Keratinocyte (primary cell): ENCODE results near the gene MED12L. TPM values are rescaled to one million over a fixed set of nuclear protein-coding genes. Genes with fewer than 3 reads are reported as not detected.

Source experiments
- DNase-seq: peaks from one replicate; pipeline ENCODE4 v3.0.0-alpha.2; 2011; ENCODE audit warnings: low read depth, missing footprints, low spot score
- FAIRE-seq: peaks from 2 replicates; lab custom pipeline; 2011; peaks lifted over from hg19 to GRCh38; lab: Jason Lieb, UNC
- H2AFZ ChIP-seq: 2 replicates; pipeline ENCODE4 v1.6.0; 2012; ENCODE audit warnings: low read length, control low read depth, inconsistent platforms; ENCODE audit not compliant: control insufficient read depth
- H3K27ac ChIP-seq: 2 replicates; pipeline ENCODE4 v1.5.1; 2011; ENCODE audit warnings: low read length; ENCODE audit not compliant: control insufficient read depth, insufficient read depth
- H3K27me3 ChIP-seq: 3 replicates; pipeline ENCODE4 v1.6.0; 2011; ENCODE audit warnings: low read length; ENCODE audit not compliant: control insufficient read depth, insufficient read depth; ENCODE audit errors: extremely low read depth
- H3K36me3 ChIP-seq, 2 experiments: 2 replicates in 1 of 2; 3 replicates in 1 of 2; pipeline ENCODE4 v1.5.1; 2011; ENCODE audit warnings: low read length in 2 of 2, mild to moderate bottlenecking in 1 of 2; ENCODE audit not compliant: control insufficient read depth in 2 of 2, insufficient read depth in 2 of 2; ENCODE audit errors: extremely low read depth in 1 of 2
- H3K4me1 ChIP-seq: 3 replicates; pipeline ENCODE4 v1.5.1; 2011; ENCODE audit warnings: low read length; ENCODE audit not compliant: control insufficient read depth, insufficient read depth; ENCODE audit errors: extremely low read depth
- H3K4me2 ChIP-seq: 3 replicates; pipeline ENCODE4 v1.6.0; 2011; ENCODE audit warnings: low read depth, low read length; ENCODE audit not compliant: control insufficient read depth, insufficient read depth; ENCODE audit errors: extremely low read depth
- H3K4me3 ChIP-seq, 3 experiments: fragments of 200-600 bp in 1 of 3; sonication (generic) in 1 of 3; 2 replicates in 2 of 3; 3 replicates in 1 of 3; pipeline ENCODE4 v1.5.1; 2011 to 2016; ENCODE audit warnings: low read length in 3 of 3, mild to moderate bottlenecking in 3 of 3, control low read depth in 2 of 3, inconsistent platforms in 1 of 3, low read depth in 1 of 3, mixed read lengths in 1 of 3, mixed run types in 1 of 3, moderate library complexity in 1 of 3; ENCODE audit not compliant: control insufficient read depth in 2 of 3, insufficient read depth in 2 of 3; ENCODE audit errors: extremely low read depth in 1 of 3
- H3K79me2 ChIP-seq: 2 replicates; pipeline ENCODE4 v1.6.0; 2012; ENCODE audit warnings: low read length; ENCODE audit not compliant: control insufficient read depth, insufficient read depth
- H3K9ac ChIP-seq: 3 replicates; pipeline ENCODE4 v1.6.0; 2011; ENCODE audit warnings: low read length; ENCODE audit not compliant: control insufficient read depth, insufficient read depth; ENCODE audit errors: extremely low read depth
- H3K9me1 ChIP-seq: 3 replicates; pipeline ENCODE4 v1.6.0; 2011; ENCODE audit warnings: low read length; ENCODE audit not compliant: control insufficient read depth, insufficient read depth; ENCODE audit errors: extremely low read depth
- H3K9me3 ChIP-seq: 2 replicates; pipeline ENCODE4 v1.5.1; 2012; ENCODE audit warnings: low read depth, low read length; ENCODE audit not compliant: control insufficient read depth
- H4K20me1 ChIP-seq: 3 replicates; pipeline ENCODE4 v1.6.0; 2011; ENCODE audit warnings: low read length; ENCODE audit not compliant: control insufficient read depth, insufficient read depth; ENCODE audit errors: extremely low read depth
- EZH2 ChIP-seq: IDR thresholded peaks from one replicate; pipeline ENCODE4 v1.6.1; 2012; ENCODE audit warnings: inconsistent platforms, mild to moderate bottlenecking, low read length, moderate library complexity
- dilution Hi-C: fragments of 300-500 bp; cut with MboI; formaldehyde crosslinking; loops from one replicate; pipeline ENCODE4 v1.7.0; 2020; ENCODE audit warnings: low sequenced_read_pairs; ENCODE audit not compliant: extremely low pct_ligation_motif_present
- polyA plus RNA-seq, 5 experiments: library from polyadenylated mRNA; depleted of rRNA in 3 of 5; stranded (reverse) in 3 of 5; stranded (forward) in 1 of 5; unstranded in 1 of 5; fragments of >200 nt; gene quantifications; 1 replicate in 1 of 5; 2 replicates in 3 of 5; 3 replicates in 1 of 5; pipeline versions ENCODE4 v1.2.1 to v1.2.3, GENCODE V29; 2011 to 2012; ENCODE audit warnings: missing spikeins in 2 of 5, low read depth in 1 of 5, low replicate concordance in 1 of 5
- TF ChIP-seq, protein P1 (sequence below), 3 experiments: IDR thresholded peaks in 1 of 3; conservative IDR thresholded peaks in 1 of 3; optimal IDR thresholded peaks in 1 of 3; 2 replicates in 2 of 3; 3 replicates in 1 of 3; pipeline versions ENCODE3 to v1.5.1; 2011; ENCODE audit warnings: low read length in 3 of 3, mild to moderate bottlenecking in 3 of 3, moderate library complexity in 2 of 3, control low read depth in 1 of 3, inconsistent platforms in 1 of 3; ENCODE audit not compliant: insufficient read depth in 2 of 3; ENCODE audit errors: extremely low read depth in 1 of 3

MED12L gene
- polyA plus RNA-seq, 1 donor (not counting 4 experiments of a cell fraction or from before 2014, with no cell fraction given) = 0.04 TPM

DNA sequence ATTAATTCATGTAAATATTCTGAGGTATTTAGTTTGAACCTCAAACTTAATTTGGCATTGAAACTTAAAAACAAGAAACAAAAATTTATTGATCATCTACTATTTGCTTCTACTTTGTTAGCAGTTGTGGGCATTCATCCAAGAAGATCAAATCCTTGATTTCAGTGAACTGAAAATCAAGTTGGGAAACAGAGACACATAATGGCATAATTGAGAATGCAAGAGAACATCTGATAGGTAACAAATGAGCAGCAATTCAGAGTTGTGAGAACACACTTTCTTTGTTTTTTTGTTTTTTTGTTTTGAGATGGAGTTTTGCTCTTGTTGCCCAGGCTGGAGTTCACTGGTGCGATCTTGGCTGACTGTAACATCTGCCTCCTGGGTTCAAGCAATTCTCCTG, 33.9 kb upstream of the MED12L start:
- H3K4me1 ChIP-seq = no peaks in the 10 kb centered on the region
- no peak overlapping the region for H2AFZ ChIP-seq
- dilution Hi-C loops = no loop called here
- no peaks in the 10 kb centered on the region for H3K27me3 ChIP-seq
- H3K9me3 ChIP-seq = no peaks in the 10 kb centered on the region
- FAIRE-seq (no peak), DNase-seq (no peak)
- no peaks in the 10 kb centered on the region for H3K79me2 ChIP-seq
- H3K9me1 ChIP-seq = no peaks in the 10 kb centered on the region
- H3K4me2 ChIP-seq = no peak overlapping the region
- no peak overlapping the region for H3K9ac ChIP-seq
- TF ChIP-seq EZH2 = no peak
- TF ChIP-seq, protein P1, sequence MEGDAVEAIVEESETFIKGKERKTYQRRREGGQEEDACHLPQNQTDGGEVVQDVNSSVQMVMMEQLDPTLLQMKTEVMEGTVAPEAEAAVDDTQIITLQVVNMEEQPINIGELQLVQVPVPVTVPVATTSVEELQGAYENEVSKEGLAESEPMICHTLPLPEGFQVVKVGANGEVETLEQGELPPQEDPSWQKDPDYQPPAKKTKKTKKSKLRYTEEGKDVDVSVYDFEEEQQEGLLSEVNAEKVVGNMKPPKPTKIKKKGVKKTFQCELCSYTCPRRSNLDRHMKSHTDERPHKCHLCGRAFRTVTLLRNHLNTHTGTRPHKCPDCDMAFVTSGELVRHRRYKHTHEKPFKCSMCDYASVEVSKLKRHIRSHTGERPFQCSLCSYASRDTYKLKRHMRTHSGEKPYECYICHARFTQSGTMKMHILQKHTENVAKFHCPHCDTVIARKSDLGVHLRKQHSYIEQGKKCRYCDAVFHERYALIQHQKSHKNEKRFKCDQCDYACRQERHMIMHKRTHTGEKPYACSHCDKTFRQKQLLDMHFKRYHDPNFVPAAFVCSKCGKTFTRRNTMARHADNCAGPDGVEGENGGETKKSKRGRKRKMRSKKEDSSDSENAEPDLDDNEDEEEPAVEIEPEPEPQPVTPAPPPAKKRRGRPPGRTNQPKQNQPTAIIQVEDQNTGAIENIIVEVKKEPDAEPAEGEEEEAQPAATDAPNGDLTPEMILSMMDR (optimal IDR thresholded peaks at IDR 0.05 in 1 of 3, IDR thresholded peaks at IDR 0.05 in 1 of 3, conservative IDR thresholded peaks at IDR 0.05 in 1 of 3; ENCODE audit: extremely low read depth in 1 of 3, insufficient read depth in 2 of 3, low read length in 3 of 3) = no peak
- no peaks in the 10 kb centered on the region for H4K20me1 ChIP-seq
- no peaks in the 10 kb centered on the region for H3K36me3 ChIP-seq
- H3K27ac ChIP-seq = no peak overlapping the region
- no peak overlapping the region for H3K4me3 ChIP-seq

DNA sequence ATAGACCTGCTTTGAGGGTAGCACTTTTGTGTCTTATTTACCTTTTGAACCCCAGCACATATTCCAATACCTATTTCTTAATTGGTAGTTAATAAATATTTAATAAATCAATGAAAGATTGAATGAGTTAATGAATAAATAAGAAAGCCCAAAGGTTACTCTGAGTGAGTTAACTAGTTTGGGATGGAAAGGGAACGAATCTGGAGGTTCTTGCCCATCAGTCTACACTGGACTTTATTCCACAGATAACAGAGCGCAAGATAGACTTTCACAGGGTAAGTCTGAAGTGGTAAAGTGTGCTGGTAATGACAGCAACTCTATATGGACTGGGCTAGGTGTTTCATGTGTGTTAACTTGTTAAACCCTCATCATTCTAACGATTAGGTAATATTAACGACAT, 33.1 kb upstream of the MED12L start:
- dilution Hi-C loops = no loop called here
- Histone ChIP-seq H3K9me1 (no peaks in the 10 kb centered on the region), H3K79me2 (no peaks in the 10 kb centered on the region), H3K9ac (no peak overlapping the region), H3K27me3 (no peaks in the 10 kb centered on the region), H3K4me1 (no peaks in the 10 kb centered on the region), H3K4me2 (no peak overlapping the region), H3K36me3 (no peaks in the 10 kb centered on the region), H3K4me3 (no peak overlapping the region), H3K9me3 (no peaks in the 10 kb centered on the region), H4K20me1 (no peaks in the 10 kb centered on the region), H3K27ac (no peak overlapping the region), H2AFZ (no peak overlapping the region)
- no peak for DNase-seq
- TF ChIP-seq EZH2 = no peak
- TF ChIP-seq, protein P1 (optimal IDR thresholded peaks at IDR 0.05 in 1 of 3, IDR thresholded peaks at IDR 0.05 in 1 of 3, conservative IDR thresholded peaks at IDR 0.05 in 1 of 3; ENCODE audit: extremely low read depth in 1 of 3, insufficient read depth in 2 of 3, low read length in 3 of 3) = no peak
- FAIRE-seq = no peak
